DOHH2 (cell line): ENCODE data around the gene USP48.
"Not testable (repeated sequence)": the region's sequence is repeated elsewhere in the genome, so short reads cannot be mapped to it uniquely, and the experiment has no call there.

ENCODE experiments used
- EZH2phosphoT487 ChIP-seq: fragments of 200-600 bp; sonication (generic); IDR thresholded peaks from 2 replicates; pipeline ENCODE4 v1.6.1; 2017; ENCODE audit warnings: borderline replicate concordance, mild to moderate bottlenecking, antibody characterized with exemption, low read length, moderate library complexity, mixed read lengths
- TF ChIP-seq, protein P1 (sequence below): fragments of 200-600 bp; sonication (generic); IDR thresholded peaks from one replicate; pipeline ENCODE4 v1.5.1; 2014; ENCODE audit warnings: antibody characterized with exemption, mild to moderate bottlenecking, low read depth, low read length; ENCODE audit not compliant: poor library complexity, severe bottlenecking

GRCh38 chr1:21785764-21786163 lies 2.8 kb upstream of the USP48 start:
- not testable (repeated sequence) for TF ChIP-seq EZH2phosphoT487
- TF ChIP-seq, protein P1, sequence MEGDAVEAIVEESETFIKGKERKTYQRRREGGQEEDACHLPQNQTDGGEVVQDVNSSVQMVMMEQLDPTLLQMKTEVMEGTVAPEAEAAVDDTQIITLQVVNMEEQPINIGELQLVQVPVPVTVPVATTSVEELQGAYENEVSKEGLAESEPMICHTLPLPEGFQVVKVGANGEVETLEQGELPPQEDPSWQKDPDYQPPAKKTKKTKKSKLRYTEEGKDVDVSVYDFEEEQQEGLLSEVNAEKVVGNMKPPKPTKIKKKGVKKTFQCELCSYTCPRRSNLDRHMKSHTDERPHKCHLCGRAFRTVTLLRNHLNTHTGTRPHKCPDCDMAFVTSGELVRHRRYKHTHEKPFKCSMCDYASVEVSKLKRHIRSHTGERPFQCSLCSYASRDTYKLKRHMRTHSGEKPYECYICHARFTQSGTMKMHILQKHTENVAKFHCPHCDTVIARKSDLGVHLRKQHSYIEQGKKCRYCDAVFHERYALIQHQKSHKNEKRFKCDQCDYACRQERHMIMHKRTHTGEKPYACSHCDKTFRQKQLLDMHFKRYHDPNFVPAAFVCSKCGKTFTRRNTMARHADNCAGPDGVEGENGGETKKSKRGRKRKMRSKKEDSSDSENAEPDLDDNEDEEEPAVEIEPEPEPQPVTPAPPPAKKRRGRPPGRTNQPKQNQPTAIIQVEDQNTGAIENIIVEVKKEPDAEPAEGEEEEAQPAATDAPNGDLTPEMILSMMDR = not testable (repeated sequence)
